HPDE6-E6E7 (cell line): Measurements from ENCODE around the gene CACNA1G.

Source experiments
- DNase-seq: peaks from one replicate; pipeline ENCODE4 v3.0.0; 2011; ENCODE audit warnings: missing footprints; ENCODE audit errors: extremely low spot score

CACNA1G gene

GRCh38 chr17:50568659-50569058, 8.1 kb downstream of the CACNA1G start:
- DNase-seq, result no peak

GRCh38 chr17:50569592-50569991, 9.1 kb downstream of the CACNA1G start:
- no peak for DNase-seq

- no peak for DNase-seq
These were observed 9.5 kb downstream of the CACNA1G start for GRCh38 chr17:50570032-50570431.

- no peak for DNase-seq
These were observed 10.0 kb downstream of the CACNA1G start for GRCh38 chr17:50570528-50570927.

- DNase-seq, result no peak
These were observed 11.2 kb downstream of the CACNA1G start for GRCh38 chr17:50571681-50572080.

GRCh38 chr17:50572541-50572940, 12.0 kb downstream of the CACNA1G start:
- DNase-seq, result no peak

- DNase-seq, result no peak
These were observed 13.5 kb downstream of the CACNA1G start for GRCh38 chr17:50573866-50574611.

GRCh38 chr17:50575581-50576210, 15.2 kb downstream of the CACNA1G start:
- DNase-seq, result no peak

- no peak for DNase-seq
These were observed 16.3 kb downstream of the CACNA1G start for GRCh38 chr17:50576864-50577263.

GRCh38 chr17:50577451-50577954, 17.0 kb downstream of the CACNA1G start:
- no peak for DNase-seq

GRCh38 chr17:50578173-50578572, 17.7 kb downstream of the CACNA1G start:
- no peak for DNase-seq

- DNase-seq, result no peak
These were observed 18.9 kb downstream of the CACNA1G start for GRCh38 chr17:50579399-50579798.

- DNase-seq, result no peak
These were observed 20.1 kb downstream of the CACNA1G start for GRCh38 chr17:50580646-50581045.

- no peak for DNase-seq
These were observed 20.8 kb downstream of the CACNA1G start for GRCh38 chr17:50581316-50581715.

GRCh38 chr17:50582741-50583140, 22.2 kb downstream of the CACNA1G start:
- DNase-seq, result no peak

- no peak for DNase-seq
These were observed 23.1 kb downstream of the CACNA1G start for GRCh38 chr17:50583641-50584040.

- DNase-seq, result no peak
These were observed 23.6 kb downstream of the CACNA1G start for GRCh38 chr17:50584116-50584515.

- peak; percentile 42 for DNase-seq
These were observed 24.2 kb downstream of the CACNA1G start for GRCh38 chr17:50584749-50585148.

GRCh38 chr17:50585346-50585745, 24.8 kb downstream of the CACNA1G start:
- no peak for DNase-seq

GRCh38 chr17:50585891-50586290, 25.4 kb downstream of the CACNA1G start:
- DNase-seq, result no peak

GRCh38 chr17:50586421-50587247, 26.1 kb downstream of the CACNA1G start:
- no peak for DNase-seq

- no peak for DNase-seq
These were observed 27.1 kb downstream of the CACNA1G start for GRCh38 chr17:50587571-50587970.
